Measurements from ENCODE around the gene PHOX2A. TPM values are rescaled to one million over a fixed set of nuclear protein-coding genes. Genes with fewer than 3 reads are reported as not detected.

PHOX2A gene
- polyA plus RNA-seq, 3 donors: not detected

DNA sequence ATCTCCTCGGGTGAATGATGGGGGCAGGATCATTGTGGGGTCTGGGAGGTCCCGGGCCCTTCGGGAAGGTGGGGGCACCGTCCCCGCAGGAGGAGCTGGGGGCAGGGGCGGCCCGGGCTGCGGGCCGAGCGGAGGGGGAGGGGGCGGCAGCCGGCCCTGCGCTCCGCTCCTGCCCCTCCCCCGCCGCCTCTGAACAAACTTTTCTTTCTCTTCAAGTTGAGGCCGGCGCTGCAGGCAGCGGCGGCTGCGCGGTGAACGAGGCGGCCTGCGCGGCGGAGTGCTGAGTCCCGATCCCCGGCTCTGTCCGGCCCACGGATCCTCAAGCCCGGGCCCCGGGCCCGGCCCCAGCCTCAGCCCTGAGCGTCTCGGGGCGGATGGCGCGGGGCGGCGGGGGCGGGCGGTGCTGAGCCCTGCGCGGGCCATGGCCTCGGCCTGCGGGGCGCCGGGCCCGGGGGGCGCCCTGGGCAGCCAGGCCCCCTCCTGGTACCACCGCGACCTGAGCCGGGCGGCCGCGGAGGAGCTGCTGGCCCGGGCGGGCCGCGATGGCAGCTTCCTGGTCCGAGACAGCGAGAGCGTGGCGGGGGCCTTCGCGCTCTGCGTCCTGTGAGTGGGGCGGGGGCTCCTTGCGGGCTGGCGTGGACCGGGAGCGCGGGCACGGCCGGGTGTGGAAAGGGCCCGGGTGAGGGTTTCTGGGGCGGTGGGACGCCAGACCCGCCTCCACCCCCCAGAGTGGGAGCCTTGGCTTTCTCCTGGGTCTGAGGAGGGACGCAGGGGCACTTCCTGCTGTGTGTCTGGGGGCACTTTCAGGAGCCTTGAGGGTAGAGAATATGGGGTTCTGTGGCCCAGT lies 19.2 kb downstream of the PHOX2A start, which contains the start of gene INPPL1:
Gene INPPL1, plus strand, starts transcription at position 204 of the 847 bp plus-strand sequence. Its CDS starts 218 bp downstream, at position 422.
- Histone ChIP-seq H3K79me2 (ENCODE audit: insufficient read depth, low read length) (peaks cover 41% of the 10 kb centered on the region), H3K4me3 (replicated peaks in 1 of 3; ENCODE audit: low read depth in 2 of 3, low read length in 3 of 3) (peak within 1 kb of the TSS; percentile 89 to 99 (median 90)), H3K36me3 (replicated peaks in 1 of 2; ENCODE audit: control insufficient read depth in 1 of 2, insufficient read depth in 2 of 2, low read length in 2 of 2) (peaks cover 33 to 35% of the 10 kb centered on the region in 2 donors), H3K4me1 (ENCODE audit: control insufficient read depth in 1 of 2, insufficient read depth in 2 of 2, low read length in 2 of 2) (peaks cover 42 to 51% of the 10 kb centered on the region in 2 donors), H3K9me3 (replicated peaks in 1 of 2; ENCODE audit: control insufficient read depth in 1 of 2, insufficient read depth in 1 of 2, low read length in 2 of 2) (no peaks in the 10 kb centered on the region), H3K27ac (ENCODE audit: low read depth in 1 of 2, low read length in 2 of 2) (peak within 1 kb of the TSS; percentile 84 to 86), H3K4me2 (replicated peaks; ENCODE audit: extremely low read depth, low read length, poor library complexity, severe bottlenecking) (peak within 1 kb of the TSS; percentile 98), H3K27me3 (ENCODE audit: control insufficient read depth in 2 of 2, insufficient read depth in 2 of 2, low read length in 2 of 2) (no peaks in the 10 kb centered on the region), H3K9ac (ENCODE audit: insufficient read depth, low read length, poor library complexity, severe bottlenecking) (peak within 1 kb of the TSS; percentile 86), H2AFZ (ENCODE audit: insufficient read depth, low read depth, low read length, poor library complexity, severe bottlenecking) (peak within 1 kb of the TSS; percentile 78), H4K20me1 (ENCODE audit: insufficient read depth, low read length) (peaks cover 46% of the 10 kb centered on the region)
- WGBS (ENCODE audit: insufficient coverage): under 1% methylated on average over 72 of the region's 81 CpGs
- TF ChIP-seq, protein P1, sequence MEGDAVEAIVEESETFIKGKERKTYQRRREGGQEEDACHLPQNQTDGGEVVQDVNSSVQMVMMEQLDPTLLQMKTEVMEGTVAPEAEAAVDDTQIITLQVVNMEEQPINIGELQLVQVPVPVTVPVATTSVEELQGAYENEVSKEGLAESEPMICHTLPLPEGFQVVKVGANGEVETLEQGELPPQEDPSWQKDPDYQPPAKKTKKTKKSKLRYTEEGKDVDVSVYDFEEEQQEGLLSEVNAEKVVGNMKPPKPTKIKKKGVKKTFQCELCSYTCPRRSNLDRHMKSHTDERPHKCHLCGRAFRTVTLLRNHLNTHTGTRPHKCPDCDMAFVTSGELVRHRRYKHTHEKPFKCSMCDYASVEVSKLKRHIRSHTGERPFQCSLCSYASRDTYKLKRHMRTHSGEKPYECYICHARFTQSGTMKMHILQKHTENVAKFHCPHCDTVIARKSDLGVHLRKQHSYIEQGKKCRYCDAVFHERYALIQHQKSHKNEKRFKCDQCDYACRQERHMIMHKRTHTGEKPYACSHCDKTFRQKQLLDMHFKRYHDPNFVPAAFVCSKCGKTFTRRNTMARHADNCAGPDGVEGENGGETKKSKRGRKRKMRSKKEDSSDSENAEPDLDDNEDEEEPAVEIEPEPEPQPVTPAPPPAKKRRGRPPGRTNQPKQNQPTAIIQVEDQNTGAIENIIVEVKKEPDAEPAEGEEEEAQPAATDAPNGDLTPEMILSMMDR (IDR thresholded peaks at IDR 0.05): no peak
- H3K27me3 Mint-ChIP-seq (ENCODE audit: low read depth in 3 of 3): peaks cover 0 to 2% (median 0%) of the 10 kb centered on the region in 3 donors
- intact Hi-C loops (cut with micrococcal nuclease): loop anchor here (5.0 to 10.0 kb wide), 3 partner anchors 42 to 120 kb away; partner anchors contain the start of genes LAMTOR1 (in 1 of the 2) and TOMT (in 1 of the 2)
- peak within 1 kb of the TSS; percentile 96 to 97 for H3K4me3 Mint-ChIP-seq
- peaks cover 26 to 38% of the 10 kb centered on the region in 2 donors for H3K36me3 Mint-ChIP-seq
- no peaks in the 10 kb centered on the region for H3K9me3 Mint-ChIP-seq
- peaks cover 49% of the 10 kb centered on the region for H3K4me1 Mint-ChIP-seq
- peak in 2 of 3 donors; percentile 36 to 44 for DNase-seq
- peak within 1 kb of the TSS; percentile 89 to 96 (median 94) for H3K27ac Mint-ChIP-seq
